Uterus (tissue), 4 donors: ENCODE results near the gene EHD1. TPM values are rescaled to one million over a fixed set of nuclear protein-coding genes. Genes with fewer than 3 reads are reported as not detected.

Experiments used
- DNase-seq, 2 donors: peaks; one replicate each; pipeline ENCODE4 v3.0.0-alpha.2; 2019 to 2020
- H3K27ac ChIP-seq, 2 donors: fragments of 200-600 bp; sonication (generic); 1 replicate in 1 of 2; 2 replicates in 1 of 2; pipeline ENCODE4 v1.5.1; 2016 to 2018
- H3K27me3 ChIP-seq, 2 donors: fragments of 200-600 bp; sonication (generic); one replicate each; pipeline ENCODE4 v1.5.1; 2018 to 2019; ENCODE audit warnings: control low read depth in 1 of 2
- H3K36me3 ChIP-seq, 2 donors: fragments of 200-600 bp; sonication (generic); one replicate each; pipeline ENCODE4 v1.5.1; 2019; ENCODE audit warnings: control low read depth in 1 of 2
- H3K4me1 ChIP-seq, 2 donors: fragments of 200-600 bp; sonication (generic); one replicate each; pipeline ENCODE4 v1.5.1; 2018 to 2019; ENCODE audit warnings: control low read depth in 1 of 2
- H3K4me3 ChIP-seq, 2 donors: fragments of 200-600 bp; sonication (generic); 1 replicate in 1 of 2; 2 replicates in 1 of 2; pipeline ENCODE4 v1.5.1; 2018 to 2019; ENCODE audit warnings: mild to moderate bottlenecking in 1 of 2
- H3K9me3 ChIP-seq, 2 donors: fragments of 200-600 bp; sonication (generic); one replicate each; pipeline ENCODE4 v1.5.1; 2019; ENCODE audit warnings: control low read depth in 1 of 2
- CTCF ChIP-seq, 4 experiments: fragments of 200-600 bp in 2 of 4; fragments of 450-650 bp in 2 of 4; sonication (generic) in 2 of 4; IDR thresholded peaks; one replicate each; pipeline ENCODE4 v1.5.1; 2016 to 2019; ENCODE audit warnings: antibody characterized with exemption in 4 of 4, mild to moderate bottlenecking in 2 of 4, moderate library complexity in 1 of 4
- POLR2A ChIP-seq, 2 donors: fragments of 450-650 bp; IDR thresholded peaks; one replicate each; pipeline ENCODE4 v1.6.1; 2016; ENCODE audit warnings: antibody characterized with exemption in 2 of 2, mild to moderate bottlenecking in 1 of 2, moderate library complexity in 1 of 2
- intact Hi-C: fragments of 100-400 bp; cut with DNase I; formaldehyde crosslinking; loops from one replicate; pipeline ENCODE4 v1.15.1; 2023; ENCODE audit warnings: low total_unique reads
- total RNA-seq, 4 donors: library from RNA; depleted of rRNA in 3 of 4; stranded (reverse); fragments of >200 nt in 3 of 4; gene quantifications; one replicate each; pipeline versions ENCODE4 v1.1.0 to v1.2.4, GENCODE V29; 2014 to 2023
- donor health status: DM: yes; HTN: yes; CAD: no.

The EHD1 gene
- total RNA-seq, 4 donors from 2014 or later: 3.5 to 78.7 (median 36.9) TPM

- TF ChIP-seq CTCF (IDR thresholded peaks at IDR 0.05): no peak
- no peak for TF ChIP-seq POLR2A (IDR thresholded peaks at IDR 0.05)
- H3K9me3 ChIP-seq: no peaks in the 10 kb centered on the region
- no peaks in the 10 kb centered on the region for H3K36me3 ChIP-seq
- peak in 1 of 2 donors; percentile 58 for DNase-seq
- no peaks in the 10 kb centered on the region for H3K27me3 ChIP-seq
- H3K4me1 ChIP-seq: peaks cover 6 to 34% of the 10 kb centered on the region in 2 donors
- intact Hi-C loops: no loop called here
- peak overlapping the region; percentile 77 to 86 for H3K27ac ChIP-seq
- H3K4me3 ChIP-seq: no peak overlapping the region
These were observed 8.1 kb downstream of the EHD1 start for GRCh38 chr11:64870176-64870892.

- Histone ChIP-seq H3K27ac (peak overlapping the region; percentile 77 to 86), H3K4me1 (peaks cover 12 to 41% of the 10 kb centered on the region in 2 donors), H3K27me3 (no peaks in the 10 kb centered on the region), H3K9me3 (no peaks in the 10 kb centered on the region), H3K4me3 (no peak overlapping the region), H3K36me3 (no peaks in the 10 kb centered on the region)
- DNase-seq: no peak
- intact Hi-C loops: no loop called here
- peak in 3 of 4 experiments; percentile 15 to 32 (median 15) for TF ChIP-seq CTCF (IDR thresholded peaks at IDR 0.05)
- TF ChIP-seq POLR2A (IDR thresholded peaks at IDR 0.05): no peak
These were observed 8.7 kb downstream of the EHD1 start for GRCh38 chr11:64869571-64870175.

DNA sequence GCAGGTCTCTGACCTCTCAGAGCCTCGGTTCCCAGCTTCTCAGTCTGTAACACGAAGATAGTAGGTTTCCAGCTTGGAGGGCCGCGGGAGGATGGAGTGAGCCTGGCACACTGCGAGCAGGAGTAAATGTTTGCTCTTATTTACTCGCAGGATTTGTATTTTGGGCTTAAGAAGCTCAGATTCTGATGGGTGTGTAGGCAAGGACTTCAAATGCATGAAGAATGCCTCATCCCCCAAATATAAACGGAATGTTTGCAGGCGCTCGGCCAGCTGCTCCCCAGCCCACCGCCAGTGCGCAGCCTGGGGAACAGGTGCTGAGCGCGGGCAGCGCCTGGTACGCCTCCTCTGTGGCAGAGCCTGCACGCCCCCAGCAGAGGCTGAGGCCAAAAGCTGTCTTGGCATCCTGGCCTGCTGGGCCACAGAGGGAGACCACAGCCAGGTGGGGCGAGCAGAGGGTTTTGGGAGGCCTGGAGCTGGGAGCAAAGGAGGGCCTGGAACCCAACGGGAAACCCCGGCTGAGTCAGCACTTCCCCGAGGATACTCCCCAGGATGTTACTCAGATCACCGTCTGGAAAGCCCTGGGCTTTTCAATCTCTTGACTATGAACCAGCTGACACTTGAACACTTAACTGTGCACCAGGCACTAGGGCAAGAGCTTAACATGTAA is 9.4 kb downstream of the EHD1 start:
- TF ChIP-seq POLR2A (IDR thresholded peaks at IDR 0.05) (no peak), CTCF (IDR thresholded peaks at IDR 0.05) (no peak)
- no peaks in the 10 kb centered on the region for H3K27me3 ChIP-seq
- H3K9me3 ChIP-seq: no peaks in the 10 kb centered on the region
- no peaks in the 10 kb centered on the region for H3K36me3 ChIP-seq
- no peak overlapping the region for H3K4me3 ChIP-seq
- H3K4me1 ChIP-seq: peaks cover 14 to 42% of the 10 kb centered on the region in 2 donors
- DNase-seq: peak; percentile 67 to 69
- intact Hi-C loops: no loop called here
- H3K27ac ChIP-seq: peak overlapping the region; percentile 77 to 86

DNA sequence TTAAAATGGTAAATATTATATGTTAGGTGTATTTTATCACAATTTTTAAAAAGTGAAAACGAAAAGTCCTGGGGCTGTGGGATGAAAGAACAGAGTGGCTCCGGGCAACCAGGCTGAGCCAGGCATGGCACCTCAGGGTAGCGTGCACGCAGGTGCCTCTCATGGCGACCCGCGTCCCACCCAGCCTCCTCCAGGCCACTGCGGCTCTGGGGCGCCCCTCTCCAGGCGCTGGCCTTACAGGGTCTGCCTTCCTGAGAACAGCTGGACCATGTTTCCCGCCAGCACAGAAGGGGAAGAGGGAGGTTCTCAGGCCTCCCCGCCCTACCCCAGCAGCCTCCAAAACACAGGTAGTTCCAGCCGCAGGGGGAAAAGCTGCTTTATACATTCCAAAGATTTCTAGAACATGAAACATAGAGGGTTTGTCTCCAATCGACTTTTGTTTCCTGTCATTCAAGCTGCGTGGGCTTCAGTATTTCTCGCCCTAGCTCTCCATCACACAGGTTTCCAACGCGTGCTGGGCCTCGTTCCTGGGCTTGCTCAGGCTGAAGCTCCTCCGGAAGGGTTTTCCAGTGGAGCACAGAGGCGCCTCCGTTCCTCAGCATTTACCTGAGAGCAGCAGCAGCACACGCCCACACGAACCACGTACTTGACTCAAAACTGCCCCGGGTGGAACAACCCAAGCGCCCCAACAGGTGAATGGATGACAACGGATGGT is 10.5 kb downstream of the EHD1 start:
- TF ChIP-seq CTCF (IDR thresholded peaks at IDR 0.05) (no peak), POLR2A (IDR thresholded peaks at IDR 0.05) (no peak)
- Histone ChIP-seq H3K27ac (peak overlapping the region; percentile 77 to 86), H3K4me1 (peaks cover 15 to 54% of the 10 kb centered on the region in 2 donors), H3K9me3 (no peaks in the 10 kb centered on the region), H3K4me3 (no peak overlapping the region), H3K36me3 (no peaks in the 10 kb centered on the region), H3K27me3 (no peaks in the 10 kb centered on the region)
- no peak for DNase-seq
- intact Hi-C loops: no loop called here
